ENCODE measurements around the gene LYST.

LYST gene

DNA sequence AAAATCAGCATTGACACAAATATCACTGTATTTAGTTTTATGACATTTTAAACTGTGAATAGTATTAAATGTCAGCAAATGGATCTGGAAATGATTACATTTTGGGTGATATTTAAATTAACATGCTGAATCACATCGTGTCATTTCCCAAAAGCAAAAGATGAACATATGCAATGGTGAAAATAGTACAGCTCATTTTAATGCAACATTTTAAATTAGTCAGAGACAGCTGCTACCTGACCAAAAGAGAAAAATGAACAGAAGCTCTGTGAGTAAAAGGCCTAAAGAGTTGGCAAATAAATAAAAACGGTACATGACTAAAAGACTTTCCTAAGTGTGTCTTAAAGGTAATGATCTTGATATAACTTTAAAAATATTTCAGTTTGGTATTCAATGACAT lies 131.1 kb downstream of the LYST start:
- peaks cover 55% of the 10 kb centered on the region for H3K36me3 Mint-ChIP-seq (ENCODE audit: low read depth)
- ATAC-seq, result peak; percentile 53
- peaks cover 14% of the 10 kb centered on the region for H3K4me1 Mint-ChIP-seq
- H3K4me3 Mint-ChIP-seq, result no peak overlapping the region
- DNase-seq, result no peak
- no peak overlapping the region for H3K27ac Mint-ChIP-seq
- H3K9me3 Mint-ChIP-seq, result no peaks in the 10 kb centered on the region
- no peaks in the 10 kb centered on the region for H3K27me3 Mint-ChIP-seq

DNA sequence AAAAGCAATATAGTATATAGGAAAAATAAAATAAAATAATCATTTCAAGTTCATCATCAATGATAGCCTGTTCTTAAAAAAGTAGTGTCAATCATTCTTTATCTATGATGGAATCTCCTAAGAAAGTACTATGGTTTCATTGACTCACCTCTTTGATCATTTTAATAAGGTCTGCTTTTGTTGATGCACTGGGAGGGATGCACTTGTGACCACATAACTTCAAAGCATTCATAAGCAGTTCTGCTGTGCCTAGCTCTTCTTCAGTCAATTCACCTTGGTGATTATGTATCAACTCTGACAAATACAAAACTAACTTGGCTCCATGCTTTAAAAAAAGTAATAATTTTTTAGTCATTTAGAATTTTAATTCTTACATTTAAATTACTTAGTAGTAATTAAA lies 132.4 kb downstream of the LYST start:
- Mint-ChIP-seq H3K36me3 (ENCODE audit: low read depth) (peaks cover 44% of the 10 kb centered on the region), H3K4me3 (no peak overlapping the region), H3K4me1 (peaks cover 14% of the 10 kb centered on the region), H3K9me3 (no peaks in the 10 kb centered on the region), H3K27me3 (no peaks in the 10 kb centered on the region), H3K27ac (no peak overlapping the region)
- ATAC-seq (peak; percentile 90), DNase-seq (no peak)

DNA sequence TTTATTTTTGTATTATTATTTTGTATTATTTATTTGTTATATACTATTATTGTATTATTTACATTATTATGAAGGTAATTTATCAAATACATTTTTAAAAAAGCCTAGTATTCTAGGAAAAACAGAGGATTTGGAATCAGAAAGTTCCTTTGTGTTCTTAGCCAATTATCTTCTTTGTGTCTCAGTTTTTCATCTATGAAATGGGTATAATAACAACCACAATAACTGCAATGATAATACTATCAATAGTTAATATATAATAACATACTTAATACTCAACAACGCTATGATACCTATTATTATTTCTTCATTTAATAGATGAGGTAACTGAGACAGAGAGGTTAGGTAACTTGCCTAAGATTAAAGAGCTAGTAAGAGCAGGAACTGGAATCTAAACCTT lies 136.7 kb downstream of the LYST start:
- no peak overlapping the region for H3K27ac Mint-ChIP-seq
- no peak for ATAC-seq
- no peak for DNase-seq
- H3K9me3 Mint-ChIP-seq, result no peaks in the 10 kb centered on the region
- H3K36me3 Mint-ChIP-seq (ENCODE audit: low read depth), result peaks cover 24% of the 10 kb centered on the region
- H3K4me3 Mint-ChIP-seq, result no peak overlapping the region
- H3K27me3 Mint-ChIP-seq, result no peaks in the 10 kb centered on the region
- peaks cover 3% of the 10 kb centered on the region for H3K4me1 Mint-ChIP-seq

DNA sequence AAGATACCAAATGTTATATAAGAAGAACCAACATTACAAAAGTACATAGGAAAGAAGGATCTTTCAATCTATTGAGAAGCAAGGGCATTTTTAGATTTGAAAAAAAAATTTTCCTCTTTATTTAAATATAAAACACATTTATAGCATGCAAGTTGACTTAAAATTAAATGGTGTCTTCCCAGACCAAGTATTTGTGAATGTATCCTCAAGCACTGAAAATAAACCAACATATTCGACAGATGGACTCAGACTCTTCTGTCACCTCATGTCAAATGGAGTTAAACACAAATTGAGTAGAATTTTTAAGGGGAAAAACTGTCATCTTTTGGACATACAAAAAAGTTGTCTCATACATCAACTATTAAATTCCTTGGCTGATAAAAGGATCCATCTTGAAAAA lies 140.1 kb downstream of the LYST start:
- DNase-seq, result no peak
- H3K4me1 Mint-ChIP-seq, result no peaks in the 10 kb centered on the region
- ATAC-seq, result no peak
- H3K27ac Mint-ChIP-seq, result no peak overlapping the region
- H3K4me3 Mint-ChIP-seq, result no peak overlapping the region
- no peaks in the 10 kb centered on the region for H3K9me3 Mint-ChIP-seq
- H3K27me3 Mint-ChIP-seq, result no peaks in the 10 kb centered on the region
- H3K36me3 Mint-ChIP-seq (ENCODE audit: low read depth), result peaks cover 18% of the 10 kb centered on the region

DNA sequence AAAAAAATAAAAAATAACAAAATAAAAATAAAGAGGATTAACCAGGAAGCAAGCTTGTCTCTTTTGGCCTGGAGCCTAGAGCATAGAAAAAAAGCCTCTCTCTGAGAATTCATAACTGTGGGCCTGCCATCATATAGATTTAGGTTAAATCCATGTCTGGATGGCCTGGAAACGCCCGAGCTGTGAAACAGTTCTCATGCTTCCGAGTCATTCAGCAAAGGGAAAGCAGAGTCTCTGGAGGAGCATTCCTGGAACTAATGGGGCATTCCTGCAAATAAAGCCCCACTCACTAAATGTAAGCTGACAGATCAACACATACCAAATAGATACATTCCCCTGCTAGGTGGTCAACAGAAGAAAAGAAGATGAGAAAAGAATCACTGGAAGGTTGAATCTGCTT lies 141.3 kb downstream of the LYST start:
- ATAC-seq (no peak), DNase-seq (no peak)
- Mint-ChIP-seq H3K36me3 (ENCODE audit: low read depth) (peaks cover 18% of the 10 kb centered on the region), H3K27ac (no peak overlapping the region), H3K9me3 (no peaks in the 10 kb centered on the region), H3K27me3 (no peaks in the 10 kb centered on the region), H3K4me3 (no peak overlapping the region), H3K4me1 (no peaks in the 10 kb centered on the region)

DNA sequence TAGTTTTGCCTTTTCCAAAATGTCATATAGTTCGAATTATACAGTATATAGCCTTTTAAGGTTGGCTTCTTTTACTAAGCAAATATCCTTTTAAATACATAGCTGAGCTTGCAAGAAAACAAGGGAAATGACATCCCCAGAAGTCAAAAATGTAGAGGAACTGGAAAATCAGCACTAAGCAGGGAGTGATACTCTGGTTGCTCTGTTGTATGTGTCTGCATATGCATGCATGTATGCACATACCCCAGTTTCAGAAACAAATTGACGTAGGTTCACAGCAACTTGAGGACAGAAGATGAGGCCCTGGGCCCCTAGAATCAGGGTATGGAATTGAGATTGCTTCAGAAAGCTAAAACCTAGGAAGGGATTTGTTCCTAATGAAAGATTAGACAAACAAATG lies 142.0 kb downstream of the LYST start:
- Mint-ChIP-seq H3K27ac (no peak overlapping the region), H3K4me3 (no peak overlapping the region)

DNA sequence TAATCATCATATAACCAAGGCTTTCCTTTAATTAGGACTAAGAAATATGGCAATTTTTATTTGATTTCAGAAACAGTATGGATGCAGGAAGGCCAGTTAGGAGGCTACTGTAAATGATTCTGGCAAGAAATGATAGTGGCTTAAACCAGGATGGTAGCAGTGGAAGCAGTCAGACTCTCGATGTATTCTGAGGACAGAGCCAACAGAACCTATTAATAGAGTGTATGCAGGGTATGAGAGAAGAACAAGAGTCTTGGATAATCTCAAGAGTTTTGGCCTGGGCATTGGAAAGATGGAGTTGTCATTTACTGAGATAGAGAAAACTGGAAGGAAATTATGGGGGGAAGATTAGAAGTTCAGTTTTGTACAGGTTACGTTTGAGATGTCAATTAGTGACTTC lies 143.8 kb downstream of the LYST start:
- H3K27ac Mint-ChIP-seq, result no peak overlapping the region
- H3K27me3 Mint-ChIP-seq, result no peaks in the 10 kb centered on the region
- peaks cover 28% of the 10 kb centered on the region for H3K36me3 Mint-ChIP-seq (ENCODE audit: low read depth)
- no peak overlapping the region for H3K4me3 Mint-ChIP-seq
- no peaks in the 10 kb centered on the region for H3K9me3 Mint-ChIP-seq
- no peaks in the 10 kb centered on the region for H3K4me1 Mint-ChIP-seq
- ATAC-seq (no peak), DNase-seq (no peak)

More for the DNA sequence above, 142.0 kb downstream of the LYST start:
- Mint-ChIP-seq H3K9me3 (no peaks in the 10 kb centered on the region), H3K4me1 (no peaks in the 10 kb centered on the region), H3K27me3 (no peaks in the 10 kb centered on the region), H3K36me3 (ENCODE audit: low read depth) (peaks cover 23% of the 10 kb centered on the region)
- DNase-seq, result no peak
- no peak for ATAC-seq

DNA sequence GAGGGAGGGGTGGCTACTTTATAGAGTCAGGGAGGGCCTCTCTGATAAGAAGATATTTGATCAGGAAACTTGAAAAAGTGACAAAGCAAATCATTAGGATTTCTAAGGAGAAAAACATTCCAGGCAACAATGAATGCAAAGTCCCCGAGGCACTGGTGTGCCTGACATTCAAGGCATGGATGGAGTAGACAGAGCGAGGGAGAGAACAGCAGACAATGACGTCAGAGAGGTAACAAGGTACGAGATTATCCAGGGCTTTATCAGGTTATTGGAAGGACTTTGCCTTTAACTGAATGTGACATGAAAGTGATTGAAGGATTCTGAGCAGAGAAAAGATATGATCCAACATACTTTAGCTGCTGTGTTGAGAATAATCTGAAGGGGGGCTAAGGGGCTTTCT lies 144.7 kb downstream of the LYST start:
- H3K4me3 Mint-ChIP-seq, result no peak overlapping the region
- no peaks in the 10 kb centered on the region for H3K4me1 Mint-ChIP-seq
- no peak for ATAC-seq
- peaks cover 30% of the 10 kb centered on the region for H3K36me3 Mint-ChIP-seq (ENCODE audit: low read depth)
- no peaks in the 10 kb centered on the region for H3K9me3 Mint-ChIP-seq
- no peaks in the 10 kb centered on the region for H3K27me3 Mint-ChIP-seq
- DNase-seq, result no peak
- no peak overlapping the region for H3K27ac Mint-ChIP-seq

DNA sequence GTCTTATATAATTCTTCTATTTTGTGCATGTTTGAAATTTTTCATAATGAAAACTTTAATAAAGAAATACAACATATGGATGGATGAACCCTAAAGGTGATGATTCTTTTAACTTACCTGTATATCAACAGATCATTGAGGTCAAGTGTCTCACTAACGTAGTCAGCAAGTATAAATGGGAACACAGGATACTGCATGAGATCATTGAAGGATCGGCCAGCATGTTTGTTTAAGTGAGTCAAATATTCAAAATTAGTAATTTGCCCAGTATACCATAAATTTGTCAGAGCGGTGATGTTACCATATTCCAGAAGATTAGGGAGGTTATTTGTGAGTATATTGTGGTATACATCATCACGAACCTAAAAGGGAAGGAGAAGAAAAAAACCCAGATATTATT lies 146.2 kb downstream of the LYST start:
- H3K4me3 Mint-ChIP-seq, result no peak overlapping the region
- H3K36me3 Mint-ChIP-seq (ENCODE audit: low read depth), result peaks cover 32% of the 10 kb centered on the region
- H3K27ac Mint-ChIP-seq, result no peak overlapping the region
- no peaks in the 10 kb centered on the region for H3K9me3 Mint-ChIP-seq
- no peaks in the 10 kb centered on the region for H3K4me1 Mint-ChIP-seq
- no peaks in the 10 kb centered on the region for H3K27me3 Mint-ChIP-seq
- DNase-seq (no peak), ATAC-seq (no peak)

DNA sequence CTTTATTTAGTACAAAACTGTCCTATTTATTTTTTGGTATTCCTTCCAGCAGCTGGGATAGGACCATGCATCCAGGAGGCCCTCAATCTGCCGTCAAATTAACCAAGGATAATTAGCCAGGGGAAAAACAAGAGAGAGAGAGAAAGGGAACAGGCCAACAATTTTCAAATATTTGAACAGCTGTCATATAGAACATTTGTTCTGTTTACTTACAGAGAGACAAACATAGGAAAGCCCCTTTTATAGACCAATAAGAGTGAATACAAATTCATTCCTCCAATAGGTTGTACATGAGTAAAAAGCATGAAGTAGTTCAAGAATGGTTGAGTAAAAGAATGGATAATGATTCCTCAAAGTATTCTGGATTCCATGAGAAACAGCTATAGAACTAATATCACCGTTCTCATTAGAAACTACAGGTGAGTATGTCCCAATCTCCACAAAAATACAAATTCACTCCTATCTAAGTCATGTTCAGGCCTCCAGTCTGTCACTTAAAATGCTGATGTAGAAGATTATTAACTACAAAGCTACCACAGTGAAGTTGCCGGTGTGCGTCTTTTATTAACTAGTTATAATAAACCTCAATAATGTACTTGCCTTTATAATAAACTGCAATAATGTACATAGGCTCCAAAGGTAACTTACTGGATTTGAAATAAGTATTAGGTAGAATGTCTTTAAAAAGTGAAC lies 152.4 kb downstream of the LYST start:
- no peaks in the 10 kb centered on the region for H3K27me3 Mint-ChIP-seq
- no peak overlapping the region for H3K27ac Mint-ChIP-seq
- no peaks in the 10 kb centered on the region for H3K4me1 Mint-ChIP-seq
- no peak overlapping the region for H3K4me3 Mint-ChIP-seq
- ATAC-seq (no peak), DNase-seq (no peak)
- peaks cover 44% of the 10 kb centered on the region for H3K36me3 Mint-ChIP-seq (ENCODE audit: low read depth)
- H3K9me3 Mint-ChIP-seq, result no peaks in the 10 kb centered on the region

DNA sequence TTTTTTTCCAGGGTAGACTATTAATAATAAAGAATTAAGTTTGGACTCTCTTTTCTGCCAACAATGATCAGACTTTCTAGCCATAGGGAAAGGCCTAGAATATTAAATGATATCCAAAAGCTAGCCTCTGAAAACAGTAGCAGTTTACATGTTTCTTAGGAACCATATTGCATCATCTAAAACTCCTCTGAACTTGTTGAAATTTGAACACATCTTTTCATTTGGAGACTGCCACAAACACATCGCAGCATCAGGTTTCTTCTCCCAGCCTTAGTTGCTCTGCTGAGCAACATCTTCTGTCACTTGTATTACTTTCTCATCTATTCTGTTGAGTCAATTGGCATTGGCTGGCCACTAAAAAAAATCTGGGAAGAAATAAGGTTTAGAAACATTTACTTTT lies 153.9 kb downstream of the LYST start:
- Mint-ChIP-seq H3K36me3 (ENCODE audit: low read depth) (peaks cover 53% of the 10 kb centered on the region), H3K27ac (no peak overlapping the region), H3K9me3 (no peaks in the 10 kb centered on the region), H3K4me3 (no peak overlapping the region), H3K4me1 (peaks cover 3% of the 10 kb centered on the region), H3K27me3 (no peaks in the 10 kb centered on the region)
- no peak for DNase-seq
- no peak for ATAC-seq

DNA sequence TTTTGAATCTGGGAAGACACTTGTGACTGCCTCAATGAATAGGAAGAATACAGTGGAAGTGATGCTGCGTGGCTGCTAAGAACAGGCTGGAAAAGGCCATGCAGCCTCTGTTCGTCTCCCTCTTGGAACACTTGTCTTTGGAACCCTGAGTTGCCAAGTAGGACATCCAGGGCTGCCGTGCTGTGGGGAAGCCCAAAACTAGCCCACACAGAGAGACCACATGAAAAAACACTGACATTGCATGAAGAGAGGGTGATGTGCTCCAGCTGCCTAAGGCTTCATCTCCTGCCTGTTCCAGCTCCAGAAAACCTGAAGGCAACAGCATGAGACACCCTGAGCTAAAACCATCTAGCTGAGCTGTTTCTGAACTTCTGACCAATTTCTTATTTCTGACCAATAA lies 156.0 kb downstream of the LYST start:
- peaks cover 3% of the 10 kb centered on the region for H3K4me1 Mint-ChIP-seq
- no peak overlapping the region for H3K27ac Mint-ChIP-seq
- H3K27me3 Mint-ChIP-seq, result no peaks in the 10 kb centered on the region
- ATAC-seq, result no peak
- DNase-seq, result no peak
- H3K9me3 Mint-ChIP-seq, result no peaks in the 10 kb centered on the region
- H3K4me3 Mint-ChIP-seq, result no peak overlapping the region
- H3K36me3 Mint-ChIP-seq (ENCODE audit: low read depth), result peaks cover 54% of the 10 kb centered on the region

DNA sequence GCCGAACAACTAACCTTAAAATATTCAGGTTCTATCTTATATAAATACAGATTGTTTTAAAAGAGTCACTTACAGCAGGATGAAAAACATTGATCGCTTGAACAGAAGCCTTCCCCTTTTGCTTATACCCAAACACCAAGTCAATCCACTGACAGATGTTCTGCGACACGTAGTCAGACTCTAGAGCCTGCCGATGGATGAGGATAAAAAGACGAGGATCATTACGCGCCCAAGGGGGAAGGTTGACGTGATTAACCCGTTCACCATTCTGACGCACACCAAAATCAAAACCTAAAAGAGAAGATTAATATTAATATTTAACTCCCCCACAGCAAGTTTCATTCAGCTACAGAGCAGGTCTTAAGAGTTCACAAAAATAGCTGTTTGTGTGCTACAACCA lies 157.7 kb downstream of the LYST start:
- peaks cover 48% of the 10 kb centered on the region for H3K36me3 Mint-ChIP-seq (ENCODE audit: low read depth)

DNA sequence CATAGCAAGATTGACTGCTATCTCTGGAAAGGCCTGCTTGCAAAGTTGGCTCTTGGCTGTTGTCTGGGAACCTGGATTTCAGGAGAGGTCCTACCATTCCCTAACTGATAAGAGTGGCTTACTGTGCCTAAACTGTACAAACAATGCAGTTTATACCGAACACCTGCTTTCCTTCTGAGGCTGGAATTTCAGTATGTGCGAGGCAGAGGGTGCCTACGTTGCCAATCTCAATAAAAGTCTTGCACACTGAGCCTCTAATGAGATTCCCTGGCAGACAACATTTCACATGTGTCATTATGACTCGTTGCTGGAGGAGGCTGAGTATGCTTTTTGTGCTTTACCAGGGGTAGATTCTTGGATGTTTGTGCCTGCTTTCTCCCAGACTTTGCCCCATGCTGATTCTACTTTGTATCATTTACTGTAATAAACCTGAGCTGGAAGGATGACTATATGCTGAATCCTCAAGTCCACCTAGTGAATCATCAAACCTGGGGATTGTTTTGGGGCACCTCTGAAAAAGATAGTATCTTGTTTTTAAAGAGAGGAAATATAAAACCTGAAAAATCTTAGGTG lies 158.2 kb downstream of the LYST start:
- H3K4me3 Mint-ChIP-seq, result no peak overlapping the region
- no peaks in the 10 kb centered on the region for H3K9me3 Mint-ChIP-seq
- ATAC-seq, result no peak
- DNase-seq, result no peak
- H3K27me3 Mint-ChIP-seq, result no peaks in the 10 kb centered on the region
- peaks cover 3% of the 10 kb centered on the region for H3K4me1 Mint-ChIP-seq
- peaks cover 51% of the 10 kb centered on the region for H3K36me3 Mint-ChIP-seq (ENCODE audit: low read depth)
- no peak overlapping the region for H3K27ac Mint-ChIP-seq

More for the DNA sequence above, 157.7 kb downstream of the LYST start:
- H3K4me3 Mint-ChIP-seq, result no peak overlapping the region
- DNase-seq (no peak), ATAC-seq (no peak)
- H3K27me3 Mint-ChIP-seq, result no peaks in the 10 kb centered on the region
- peaks cover 3% of the 10 kb centered on the region for H3K4me1 Mint-ChIP-seq
- no peaks in the 10 kb centered on the region for H3K9me3 Mint-ChIP-seq
- H3K27ac Mint-ChIP-seq, result no peak overlapping the region

DNA sequence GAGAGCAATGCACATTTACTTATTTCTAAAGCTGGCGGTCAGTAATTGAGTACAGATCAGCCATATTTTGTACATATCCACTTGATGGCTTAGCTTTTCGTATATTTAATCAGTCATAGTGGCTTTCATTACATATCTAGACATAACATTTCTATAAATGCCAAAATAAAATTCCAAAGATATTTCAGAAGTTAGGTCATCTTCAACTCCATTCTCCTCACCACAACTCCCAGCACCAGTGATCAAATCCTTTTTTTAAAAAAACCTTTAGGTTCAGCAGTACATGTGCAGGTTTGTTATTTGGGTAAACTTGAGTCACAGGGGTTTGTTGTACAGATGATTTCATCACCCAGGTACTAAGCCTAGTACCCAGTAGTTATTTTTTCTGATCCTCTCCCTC lies 163.2 kb downstream of the LYST start:
- Mint-ChIP-seq H3K4me3 (no peak overlapping the region), H3K36me3 (ENCODE audit: low read depth) (peaks cover 67% of the 10 kb centered on the region)

DNA sequence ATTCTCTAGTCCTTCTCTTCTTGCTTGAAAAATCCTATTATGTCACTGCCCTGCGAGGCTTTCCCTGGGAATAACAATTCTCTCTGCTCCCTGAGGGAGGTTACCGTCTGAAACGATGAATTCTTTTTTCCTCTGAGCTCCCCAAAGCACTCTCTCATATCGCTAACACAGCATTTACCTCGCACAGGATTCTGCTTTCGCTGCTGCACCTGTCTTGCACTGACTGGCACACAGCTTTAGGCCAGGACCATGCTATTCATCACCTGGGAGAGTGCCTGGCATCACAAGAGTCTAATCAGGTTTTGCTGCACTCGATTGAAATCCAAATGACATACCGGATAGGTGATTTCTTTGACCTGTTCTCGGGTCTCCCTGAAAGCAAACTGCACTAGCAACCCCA lies 164.3 kb downstream of the LYST start:
- H3K27ac Mint-ChIP-seq, result peak overlapping the region; percentile 25
- no peaks in the 10 kb centered on the region for H3K9me3 Mint-ChIP-seq
- DNase-seq (no peak), ATAC-seq (no peak)
- H3K4me1 Mint-ChIP-seq, result peaks cover 17% of the 10 kb centered on the region
- H3K36me3 Mint-ChIP-seq (ENCODE audit: low read depth), result peaks cover 70% of the 10 kb centered on the region
- H3K27me3 Mint-ChIP-seq, result no peaks in the 10 kb centered on the region
- H3K4me3 Mint-ChIP-seq, result no peak overlapping the region

More for the DNA sequence above, 163.2 kb downstream of the LYST start:
- no peaks in the 10 kb centered on the region for H3K27me3 Mint-ChIP-seq
- H3K27ac Mint-ChIP-seq, result no peak overlapping the region
- no peak for ATAC-seq
- DNase-seq, result no peak
- H3K4me1 Mint-ChIP-seq, result peaks cover 7% of the 10 kb centered on the region
- no peaks in the 10 kb centered on the region for H3K9me3 Mint-ChIP-seq
